GM13976 (cell line): ENCODE results near the gene IFITM5.
"Not testable (repeated sequence)": the region's sequence is repeated elsewhere in the genome, so short reads cannot be mapped to it uniquely, and the experiment has no call there.

ENCODE experiments used
- DNase-seq: peaks from one replicate; pipeline ENCODE4 v3.0.0; 2012; ENCODE audit warnings: low spot score
- CTCF ChIP-seq: IDR thresholded peaks from 2 replicates; pipeline ENCODE4 v1.5.1; 2012; ENCODE audit warnings: borderline replicate concordance, mild to moderate bottlenecking; ENCODE audit not compliant: insufficient read depth; ENCODE audit errors: extremely low read depth, missing control alignments, control extremely low read depth
- in situ Hi-C: fragments of 300-500 bp; cut with MboI; formaldehyde crosslinking; loops from one replicate; pipeline ENCODE4 v1.12.0; 2022; ENCODE audit warnings: low sequenced_read_pairs, mixed read lengths, inconsistent platforms; ENCODE audit not compliant: unreplicated experiment

The IFITM5 gene

GRCh38 chr11:276219-276618 lies 23.1 kb downstream of the IFITM5 start:
- TF ChIP-seq CTCF, result no peak
- DNase-seq, result no peak
- in situ Hi-C loops, result no loop called here

- in situ Hi-C loops, result no loop called here
- DNase-seq, result no peak
- TF ChIP-seq CTCF, result no peak
Measured at GRCh38 chr11:272931-273198, 26.5 kb downstream of the IFITM5 start.

- in situ Hi-C loops, result no loop called here
- DNase-seq, result no peak
- TF ChIP-seq CTCF, result no peak
Measured at GRCh38 chr11:272195-272930, 27.0 kb downstream of the IFITM5 start.

GRCh38 chr11:271319-271715 lies 28.0 kb downstream of the IFITM5 start:
- no peak for TF ChIP-seq CTCF
- in situ Hi-C loops, result no loop called here
- DNase-seq, result no peak

GRCh38 chr11:270451-271318 lies 28.6 kb downstream of the IFITM5 start:
- no peak for TF ChIP-seq CTCF
- in situ Hi-C loops, result no loop called here
- DNase-seq, result no peak

- in situ Hi-C loops, result no loop called here
- DNase-seq, result peak; percentile 74
- no peak for TF ChIP-seq CTCF
Measured at GRCh38 chr11:269146-269890, 30.0 kb downstream of the IFITM5 start.

- in situ Hi-C loops, DNase-seq: not testable (repeated sequence)
Measured at GRCh38 chr11:268716-269145, 30.6 kb downstream of the IFITM5 start.
